Type B pancreatic cell (in vitro differentiated cells): ENCODE results near the gene TENT4A. TPM values are rescaled to one million over a fixed set of nuclear protein-coding genes. Genes with fewer than 3 reads are reported as not detected.

Experiments
- DNase-seq: peaks from one replicate; pipeline ENCODE4 v3.0.0; 2021; ENCODE audit warnings: mixed read lengths; ENCODE audit not compliant: unreplicated experiment; ENCODE audit errors: extremely low spot score
- H3K27ac Mint-ChIP-seq: 2 replicates; pipeline ENCODE4 v1.8.0; 2021; ENCODE audit warnings: mild to moderate bottlenecking, mixed read lengths
- H3K27me3 Mint-ChIP-seq: 2 replicates; pipeline ENCODE4 v1.8.0; 2021; ENCODE audit warnings: mixed read lengths
- H3K36me3 Mint-ChIP-seq: 2 replicates; pipeline ENCODE4 v1.8.0; 2021; ENCODE audit warnings: mixed read lengths
- H3K4me1 Mint-ChIP-seq: one replicate; pipeline ENCODE4 v1.8.0; 2021; ENCODE audit warnings: mixed read lengths; ENCODE audit not compliant: unreplicated experiment
- H3K4me3 Mint-ChIP-seq: 2 replicates; pipeline ENCODE4 v1.8.0; 2021; ENCODE audit warnings: mild to moderate bottlenecking, mixed read lengths
- H3K9me3 Mint-ChIP-seq: 2 replicates; pipeline ENCODE4 v1.8.0; 2021; ENCODE audit warnings: mixed read lengths
- CTCF ChIP-seq: fragments of 200-600 bp; sonication (generic); conservative IDR thresholded peaks from 2 replicates; pipeline ENCODE4 v1.5.0; 2021; ENCODE audit warnings: antibody characterized with exemption, mild to moderate bottlenecking
- total RNA-seq: library from RNA; stranded (reverse); gene quantifications from 2 replicates; pipeline ENCODE4 v1.2.1, GENCODE V29; 2021; ENCODE audit warnings: low replicate concordance

Gene TENT4A
- total RNA-seq, 1 donor from 2014 or later = 34.1 TPM

- H3K9me3 Mint-ChIP-seq = peaks cover 23% of the 10 kb centered on the region
- no peak overlapping the region for H3K27ac Mint-ChIP-seq
- TF ChIP-seq CTCF = no peak
- no peak for DNase-seq
- H3K4me1 Mint-ChIP-seq = no peaks in the 10 kb centered on the region
- no peak overlapping the region for H3K4me3 Mint-ChIP-seq
- H3K36me3 Mint-ChIP-seq = peaks cover 21% of the 10 kb centered on the region
- H3K27me3 Mint-ChIP-seq = no peaks in the 10 kb centered on the region
These were observed 39.3 kb upstream of the TENT4A start for GRCh38 chr5:6673963-6674362.

- Mint-ChIP-seq H3K4me3 (no peak overlapping the region), H3K36me3 (peaks cover 21% of the 10 kb centered on the region), H3K9me3 (peaks cover 23% of the 10 kb centered on the region), H3K27me3 (no peaks in the 10 kb centered on the region), H3K27ac (no peak overlapping the region), H3K4me1 (no peaks in the 10 kb centered on the region)
- TF ChIP-seq CTCF = no peak
- no peak for DNase-seq
These were observed 38.8 kb upstream of the TENT4A start for GRCh38 chr5:6674421-6674820.

- no peak for DNase-seq
- Mint-ChIP-seq H3K4me3 (no peak overlapping the region), H3K9me3 (peaks cover 23% of the 10 kb centered on the region), H3K4me1 (no peaks in the 10 kb centered on the region), H3K27me3 (no peaks in the 10 kb centered on the region), H3K27ac (no peak overlapping the region), H3K36me3 (peaks cover 21% of the 10 kb centered on the region)
- no peak for TF ChIP-seq CTCF
These were observed 38.3 kb upstream of the TENT4A start for GRCh38 chr5:6674886-6675285.

- no peak for TF ChIP-seq CTCF
- Mint-ChIP-seq H3K27ac (no peak overlapping the region), H3K27me3 (peaks cover 3% of the 10 kb centered on the region), H3K36me3 (peaks cover 15% of the 10 kb centered on the region), H3K4me3 (no peak overlapping the region), H3K4me1 (no peaks in the 10 kb centered on the region), H3K9me3 (peaks cover 23% of the 10 kb centered on the region)
- DNase-seq = no peak
These were observed 37.3 kb upstream of the TENT4A start for GRCh38 chr5:6675784-6676491.

GRCh38 chr5:6676702-6677101 is 36.5 kb upstream of the TENT4A start:
- DNase-seq = no peak
- Mint-ChIP-seq H3K4me3 (no peak overlapping the region), H3K4me1 (no peaks in the 10 kb centered on the region), H3K27ac (no peak overlapping the region), H3K36me3 (peaks cover 9% of the 10 kb centered on the region), H3K9me3 (peaks cover 23% of the 10 kb centered on the region), H3K27me3 (peaks cover 6% of the 10 kb centered on the region)
- TF ChIP-seq CTCF = no peak
